A673 (cell line): Measurements from ENCODE around the gene MYD88.

Experiments used
- CTCF ChIP-seq: fragments of 300-800, 200-600 bp; sonication (generic); conservative IDR thresholded peaks from 2 replicates; pipeline ENCODE4 v1.5.1; 2017; ENCODE audit warnings: low read depth, mild to moderate bottlenecking, antibody characterized with exemption, low read length, moderate library complexity, mixed read lengths
- EZH2 ChIP-seq: fragments of 200-600 bp; sonication (generic); IDR thresholded peaks from 2 replicates; pipeline ENCODE4 v1.6.1; 2017; ENCODE audit warnings: borderline replicate concordance, low read depth, mild to moderate bottlenecking, mixed read lengths, antibody characterized with exemption, low read length; ENCODE audit not compliant: poor library complexity, severe bottlenecking

GRCh38 chr3:38131621-38132369, 6.7 kb upstream of the MYD88 start:
- TF ChIP-seq EZH2, result no peak
- peak; percentile 55 for TF ChIP-seq CTCF
